RCC 7860 (cell line): ENCODE results near the gene TCEAL5.
"Not testable (repeated sequence)": the region's sequence is repeated elsewhere in the genome, so short reads cannot be mapped to it uniquely, and the experiment has no call there.

Experiments
- DNase-seq: peaks from one replicate; pipeline ENCODE4 v3.0.0-alpha.2; 2015; ENCODE audit warnings: low spot score
- FAIRE-seq: peaks from 2 replicates; lab custom pipeline; 2012; peaks lifted over from hg19 to GRCh38; lab: Jason Lieb, UNC

TCEAL5 gene

GRCh38 chrX:103235608-103236007 lies 40.9 kb downstream of the TCEAL5 start:
- not testable (repeated sequence) for FAIRE-seq, DNase-seq

- DNase-seq (no peak), FAIRE-seq (no peak)
These were observed 41.7 kb downstream of the TCEAL5 start for GRCh38 chrX:103234869-103235268.

GRCh38 chrX:103233263-103233662 lies 43.3 kb downstream of the TCEAL5 start:
- DNase-seq (no peak), FAIRE-seq (no peak)

GRCh38 chrX:103225918-103226317 lies 50.6 kb downstream of the TCEAL5 start:
- DNase-seq, FAIRE-seq: not testable (repeated sequence)
